ENCODE data around the gene NFATC1.

Gene NFATC1

GRCh38 chr18:79384834-79385233 lies 10.9 kb upstream of the NFATC1 start:
- no peak overlapping the region for H3K4me3 ChIP-seq (ENCODE audit: low read length)
- no peaks in the 10 kb centered on the region for H3K36me3 ChIP-seq (ENCODE audit: control insufficient read depth, low read length)
- H4K20me1 ChIP-seq (ENCODE audit: control insufficient read depth, insufficient read depth, low read depth, low read length): peaks cover 3% of the 10 kb centered on the region; the same call in 1 of the 2 replicates
- peaks cover 19% of the 10 kb centered on the region for H3K27me3 ChIP-seq (ENCODE audit: control insufficient read depth, low read length)
- H3K9me3 ChIP-seq (ENCODE audit: control insufficient read depth, insufficient read depth, low read length): no peaks in the 10 kb centered on the region
- no peak overlapping the region for H3K4me2 ChIP-seq (ENCODE audit: low read length)
- no peaks in the 10 kb centered on the region for H3K9me2 ChIP-seq (replicated peaks; ENCODE audit: control insufficient read depth, low read length)
- H3K27ac ChIP-seq (ENCODE audit: low read depth, low read length): no peak overlapping the region
- H3K79me2 ChIP-seq (ENCODE audit: control insufficient read depth, low read length): no peaks in the 10 kb centered on the region
- TF ChIP-seq CTCF (IDR thresholded peaks at IDR 0.05; ENCODE audit: low read depth, low read length, poor library complexity, severe bottlenecking) (no peak), EZH2phosphoT487 (IDR thresholded peaks at IDR 0.05; ENCODE audit: borderline replicate concordance, low read length) (no peak)
- H3F3A ChIP-seq (ENCODE audit: control insufficient read depth, insufficient read depth): peaks cover under 1% of the 10 kb centered on the region; the same call in 1 of the 2 replicates
- peaks cover 9% of the 10 kb centered on the region for H3K4me1 ChIP-seq (ENCODE audit: control insufficient read depth, low read length)

- no peaks in the 10 kb centered on the region for H3K36me3 ChIP-seq (ENCODE audit: control insufficient read depth, low read length)
- no peaks in the 10 kb centered on the region for H3K9me3 ChIP-seq (ENCODE audit: control insufficient read depth, insufficient read depth, low read length)
- no peaks in the 10 kb centered on the region for H3K79me2 ChIP-seq (ENCODE audit: control insufficient read depth, low read length)
- TF ChIP-seq CTCF (IDR thresholded peaks at IDR 0.05; ENCODE audit: low read depth, low read length, poor library complexity, severe bottlenecking): no peak
- TF ChIP-seq EZH2phosphoT487 (IDR thresholded peaks at IDR 0.05; ENCODE audit: borderline replicate concordance, low read length): no peak
- H4K20me1 ChIP-seq (ENCODE audit: control insufficient read depth, insufficient read depth, low read depth, low read length): peaks cover 3% of the 10 kb centered on the region; the same call in 1 of the 2 replicates
- peaks cover 19% of the 10 kb centered on the region for H3K27me3 ChIP-seq (ENCODE audit: control insufficient read depth, low read length)
- H3K9me2 ChIP-seq (replicated peaks; ENCODE audit: control insufficient read depth, low read length): no peaks in the 10 kb centered on the region
- H3K4me1 ChIP-seq (ENCODE audit: control insufficient read depth, low read length): peaks cover 9% of the 10 kb centered on the region
- no peak overlapping the region for H3K4me3 ChIP-seq (ENCODE audit: low read length)
- H3K27ac ChIP-seq (ENCODE audit: low read depth, low read length): no peak overlapping the region
- H3K4me2 ChIP-seq (ENCODE audit: low read length): no peak overlapping the region
- peaks cover 6% of the 10 kb centered on the region; the same call in 1 of the 2 replicates for H3F3A ChIP-seq (ENCODE audit: control insufficient read depth, insufficient read depth)
Observed at GRCh38 chr18:79385326-79385707, 10.4 kb upstream of the NFATC1 start.

GRCh38 chr18:79385708-79386341 lies 9.9 kb upstream of the NFATC1 start:
- H3K4me1 ChIP-seq (ENCODE audit: control insufficient read depth, low read length): peaks cover 9% of the 10 kb centered on the region
- H4K20me1 ChIP-seq (ENCODE audit: control insufficient read depth, insufficient read depth, low read depth, low read length): peaks cover 3% of the 10 kb centered on the region; the same call in 1 of the 2 replicates
- peaks cover 6% of the 10 kb centered on the region; the same call in 1 of the 2 replicates for H3F3A ChIP-seq (ENCODE audit: control insufficient read depth, insufficient read depth)
- H3K27ac ChIP-seq (ENCODE audit: low read depth, low read length): no peak overlapping the region
- H3K4me2 ChIP-seq (ENCODE audit: low read length): no peak overlapping the region
- no peaks in the 10 kb centered on the region for H3K9me3 ChIP-seq (ENCODE audit: control insufficient read depth, insufficient read depth, low read length)
- no peaks in the 10 kb centered on the region for H3K79me2 ChIP-seq (ENCODE audit: control insufficient read depth, low read length)
- H3K36me3 ChIP-seq (ENCODE audit: control insufficient read depth, low read length): no peaks in the 10 kb centered on the region
- H3K4me3 ChIP-seq (ENCODE audit: low read length): no peak overlapping the region
- peaks cover 19% of the 10 kb centered on the region for H3K27me3 ChIP-seq (ENCODE audit: control insufficient read depth, low read length)
- no peaks in the 10 kb centered on the region for H3K9me2 ChIP-seq (replicated peaks; ENCODE audit: control insufficient read depth, low read length)
- TF ChIP-seq CTCF (IDR thresholded peaks at IDR 0.05; ENCODE audit: low read depth, low read length, poor library complexity, severe bottlenecking) (no peak), EZH2phosphoT487 (IDR thresholded peaks at IDR 0.05; ENCODE audit: borderline replicate concordance, low read length) (no peak)
